ENCODE results near the gene ZNF609. TPM values are rescaled to one million over a fixed set of nuclear protein-coding genes. Genes with fewer than 3 reads are reported as not detected.
A peak's percentile ranks its signal among the peaks of the same experiment; 100 is the strongest.

ZNF609 gene
- total and polyA plus RNA-seq, 2 of the 13 experiments (the other 11 are each of a cell fraction or from before 2014, with no cell fraction given): 8.9 to 9.9 TPM

DNA sequence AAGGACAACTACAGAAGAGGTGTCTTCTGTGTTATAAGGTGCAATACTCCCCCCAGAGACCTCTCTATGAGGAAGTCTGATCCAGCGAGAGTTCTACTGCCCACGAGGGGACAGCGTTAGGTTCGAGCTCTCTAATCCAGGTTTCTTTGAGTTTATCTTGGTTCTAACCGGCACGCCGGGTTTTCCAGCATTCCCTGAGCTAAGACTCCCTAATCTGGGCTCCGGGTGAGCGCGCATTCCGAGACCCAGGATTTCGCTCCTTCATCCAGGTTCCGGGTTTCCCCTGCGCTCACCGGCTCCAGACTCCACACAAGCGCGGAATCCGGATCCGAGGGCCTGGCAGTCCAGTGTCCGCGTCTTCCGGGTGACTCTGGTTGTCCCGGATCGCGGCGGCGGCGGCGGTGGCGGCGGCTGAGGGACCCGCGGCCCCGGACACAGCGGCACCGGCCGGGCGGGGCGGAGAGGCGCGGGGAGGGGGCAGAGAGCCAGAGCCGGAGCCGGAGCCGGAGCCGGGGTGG, at the start of gene ZNF609 (continued):
- TF ChIP-seq ZNF687 (CRISPR knock-in tag; IDR thresholded peaks at IDR 0.05): peak; percentile 81
- TF ChIP-seq, protein P1, sequence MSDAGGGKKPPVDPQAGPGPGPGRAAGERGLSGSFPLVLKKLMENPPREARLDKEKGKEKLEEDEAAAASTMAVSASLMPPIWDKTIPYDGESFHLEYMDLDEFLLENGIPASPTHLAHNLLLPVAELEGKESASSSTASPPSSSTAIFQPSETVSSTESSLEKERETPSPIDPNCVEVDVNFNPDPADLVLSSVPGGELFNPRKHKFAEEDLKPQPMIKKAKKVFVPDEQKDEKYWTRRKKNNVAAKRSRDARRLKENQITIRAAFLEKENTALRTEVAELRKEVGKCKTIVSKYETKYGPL (CRISPR knock-in tag; IDR thresholded peaks at IDR 0.05): no peak
- no peak for TF ChIP-seq SAFB2 (CRISPR knock-in tag; IDR thresholded peaks at IDR 0.05; ENCODE audit: borderline replicate concordance, low read depth)
- peak; percentile 48; the same call in 1 of the 2 replicates for TF ChIP-seq KLF12 (CRISPR knock-in tag; IDR thresholded peaks at IDR 0.05; ENCODE audit: borderline replicate concordance)
- TF ChIP-seq ZNF263 (CRISPR knock-in tag; IDR thresholded peaks at IDR 0.05): peak; percentile 57; the same call in 1 of the 2 replicates
- TF ChIP-seq FOXK1 (CRISPR knock-in tag; IDR thresholded peaks at IDR 0.05; ENCODE audit: borderline replicate concordance, low read depth): peak; percentile 65; the same call in 1 of the 2 replicates
- TF ChIP-seq, protein P2, sequence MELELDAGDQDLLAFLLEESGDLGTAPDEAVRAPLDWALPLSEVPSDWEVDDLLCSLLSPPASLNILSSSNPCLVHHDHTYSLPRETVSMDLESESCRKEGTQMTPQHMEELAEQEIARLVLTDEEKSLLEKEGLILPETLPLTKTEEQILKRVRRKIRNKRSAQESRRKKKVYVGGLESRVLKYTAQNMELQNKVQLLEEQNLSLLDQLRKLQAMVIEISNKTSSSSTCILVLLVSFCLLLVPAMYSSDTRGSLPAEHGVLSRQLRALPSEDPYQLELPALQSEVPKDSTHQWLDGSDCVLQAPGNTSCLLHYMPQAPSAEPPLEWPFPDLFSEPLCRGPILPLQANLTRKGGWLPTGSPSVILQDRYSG (CRISPR knock-in tag; IDR thresholded peaks at IDR 0.05): no peak
- TF ChIP-seq, protein P3, sequence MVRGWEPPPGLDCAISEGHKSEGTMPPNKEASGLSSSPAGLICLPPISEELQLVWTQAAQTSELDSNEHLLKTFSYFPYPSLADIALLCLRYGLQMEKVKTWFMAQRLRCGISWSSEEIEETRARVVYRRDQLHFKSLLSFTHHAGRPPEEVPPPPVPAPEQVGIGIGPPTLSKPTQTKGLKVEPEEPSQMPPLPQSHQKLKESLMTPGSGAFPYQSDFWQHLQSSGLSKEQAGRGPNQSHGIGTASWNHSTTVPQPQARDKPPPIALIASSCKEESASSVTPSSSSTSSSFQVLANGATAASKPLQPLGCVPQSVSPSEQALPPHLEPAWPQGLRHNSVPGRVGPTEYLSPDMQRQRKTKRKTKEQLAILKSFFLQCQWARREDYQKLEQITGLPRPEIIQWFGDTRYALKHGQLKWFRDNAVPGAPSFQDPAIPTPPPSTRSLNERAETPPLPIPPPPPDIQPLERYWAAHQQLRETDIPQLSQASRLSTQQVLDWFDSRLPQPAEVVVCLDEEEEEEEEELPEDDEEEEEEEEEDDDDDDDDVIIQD (CRISPR knock-in tag; IDR thresholded peaks at IDR 0.05; ENCODE audit: low read depth): no peak
- no peak for TF ChIP-seq KLF11 (CRISPR knock-in tag; IDR thresholded peaks at IDR 0.05)
- TF ChIP-seq SOX5 (CRISPR knock-in tag; IDR thresholded peaks at IDR 0.05; ENCODE audit: borderline replicate concordance): peak; percentile 26; the same call in 1 of the 2 replicates
- TF ChIP-seq ATF7 (IDR thresholded peaks at IDR 0.05): no peak
- TF ChIP-seq ATF7 (CRISPR knock-in tag; IDR thresholded peaks at IDR 0.05): peak; percentile 68; the same call in 1 of the 2 replicates
- no peak for TF ChIP-seq ONECUT2 (CRISPR knock-in tag; IDR thresholded peaks at IDR 0.05)
- 0 out of 2 replicates have a peak, but pooled peaks have one; percentile 60 for TF ChIP-seq ZNF607 (CRISPR knock-in tag; IDR thresholded peaks at IDR 0.05; ENCODE audit: borderline replicate concordance)
- no peak for TF ChIP-seq NBN (conservative IDR thresholded peaks at IDR 0.05)
- no peak for TF ChIP-seq ZNF530 (CRISPR knock-in tag; IDR thresholded peaks at IDR 0.05; ENCODE audit: low read depth)
- no peak for TF ChIP-seq JUNB (CRISPR knock-in tag; IDR thresholded peaks at IDR 0.05; ENCODE audit: borderline replicate concordance)
- no peak for TF ChIP-seq TBX3 (IDR thresholded peaks at IDR 0.05; ENCODE audit: borderline replicate concordance)
- peak; percentile 71 for TF ChIP-seq THAP11 (CRISPR knock-in tag; IDR thresholded peaks at IDR 0.05)
- no peak for TF ChIP-seq ZBTB42 (CRISPR knock-in tag; IDR thresholded peaks at IDR 0.05)
- TF ChIP-seq, protein P4, sequence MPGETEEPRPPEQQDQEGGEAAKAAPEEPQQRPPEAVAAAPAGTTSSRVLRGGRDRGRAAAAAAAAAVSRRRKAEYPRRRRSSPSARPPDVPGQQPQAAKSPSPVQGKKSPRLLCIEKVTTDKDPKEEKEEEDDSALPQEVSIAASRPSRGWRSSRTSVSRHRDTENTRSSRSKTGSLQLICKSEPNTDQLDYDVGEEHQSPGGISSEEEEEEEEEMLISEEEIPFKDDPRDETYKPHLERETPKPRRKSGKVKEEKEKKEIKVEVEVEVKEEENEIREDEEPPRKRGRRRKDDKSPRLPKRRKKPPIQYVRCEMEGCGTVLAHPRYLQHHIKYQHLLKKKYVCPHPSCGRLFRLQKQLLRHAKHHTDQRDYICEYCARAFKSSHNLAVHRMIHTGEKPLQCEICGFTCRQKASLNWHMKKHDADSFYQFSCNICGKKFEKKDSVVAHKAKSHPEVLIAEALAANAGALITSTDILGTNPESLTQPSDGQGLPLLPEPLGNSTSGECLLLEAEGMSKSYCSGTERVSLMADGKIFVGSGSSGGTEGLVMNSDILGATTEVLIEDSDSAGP (CRISPR knock-in tag; IDR thresholded peaks at IDR 0.05; ENCODE audit: borderline replicate concordance): peak; percentile 49
